SH-SY5Y (cell line): ENCODE data around the gene GJB1.

ENCODE experiments used
- GATA2 ChIP-seq: IDR thresholded peaks from 2 replicates; pipeline ENCODE4 v1.6.1; 2011; ENCODE audit warnings: mild to moderate bottlenecking, low read depth, low read length
- GATA3 ChIP-seq: IDR thresholded peaks from 2 replicates; pipeline ENCODE4 v1.6.1; 2011; ENCODE audit warnings: low read depth, mild to moderate bottlenecking, low read length, moderate library complexity

GJB1 gene

DNA sequence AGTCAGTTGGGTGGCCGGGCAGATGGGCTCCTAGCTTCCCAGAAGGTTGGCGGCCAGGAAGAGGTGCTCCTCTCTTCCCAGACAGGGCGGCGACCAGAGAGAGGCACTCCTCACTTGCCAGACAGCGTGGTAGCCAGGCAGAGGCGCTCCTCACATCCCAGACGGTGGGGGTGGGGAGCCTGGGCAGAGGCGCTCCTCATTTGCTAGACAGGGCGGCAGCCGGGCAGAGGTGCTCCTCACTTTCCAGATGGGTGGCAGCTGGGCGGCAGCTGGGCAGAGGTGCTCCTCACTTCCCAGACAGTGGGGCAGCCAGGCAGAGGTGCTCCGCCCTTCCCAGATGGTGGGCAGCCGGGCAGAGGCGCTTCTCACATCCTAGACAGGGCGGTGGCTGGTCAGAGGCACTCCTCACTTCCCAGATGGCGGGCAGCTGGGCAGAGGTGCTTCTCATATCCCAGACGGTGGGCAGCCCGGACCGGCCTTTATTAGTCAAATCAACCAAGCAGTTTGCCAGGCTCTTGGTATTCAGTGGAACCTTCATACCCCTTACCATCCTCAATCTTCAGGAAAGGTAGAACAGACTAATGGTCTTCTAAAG, 46.9 kb downstream of the GJB1 start:
- TF ChIP-seq GATA3 (no peak), GATA2 (no peak)
